ENCODE measurements around the gene KIF20A.
"Not testable (repeated sequence)": the region's sequence is repeated elsewhere in the genome, so short reads cannot be mapped to it uniquely, and the experiment has no call there.

KIF20A gene

DNA sequence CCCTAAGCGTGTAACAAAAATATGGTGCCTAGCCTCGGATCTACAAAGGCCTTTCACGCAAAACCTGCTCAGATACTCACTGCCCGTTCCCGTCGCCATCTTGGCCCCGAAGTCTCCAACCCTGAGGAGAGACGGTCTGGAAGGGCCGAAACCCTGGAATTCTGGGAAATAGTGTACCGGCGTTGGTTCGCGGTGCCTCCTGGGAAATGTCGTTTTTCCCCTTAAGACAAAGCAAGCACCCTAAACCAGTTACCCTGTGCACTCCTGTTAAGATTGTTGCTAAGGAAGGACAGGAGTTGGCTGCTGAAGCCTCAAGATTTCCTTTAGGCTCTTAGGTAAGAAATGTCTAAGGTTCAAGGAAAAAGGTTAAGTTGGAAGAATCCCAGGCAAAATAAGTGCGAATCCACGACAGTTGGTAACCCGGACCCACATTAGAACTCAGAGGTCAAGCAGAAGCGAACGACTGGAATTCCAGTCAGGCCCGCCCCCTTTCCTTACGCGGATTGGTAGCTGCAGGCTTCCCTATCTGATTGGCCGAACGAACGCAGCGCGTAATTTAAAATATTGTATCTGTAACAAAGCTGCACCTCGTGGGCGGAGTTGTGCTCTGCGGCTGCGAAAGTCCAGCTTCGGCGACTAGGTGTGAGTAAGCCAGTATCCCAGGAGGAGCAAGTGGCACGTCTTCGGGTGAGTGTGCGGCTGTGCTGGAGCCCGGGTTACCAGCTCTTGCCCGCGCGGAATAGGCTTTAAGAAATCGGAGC lies at the start of gene KIF20A, which contains the start of gene BRD8:
KIF20A (plus strand) TSS at position 597 of the 761 bp plus-strand sequence. CDS start 569 bp downstream, outside the sequence.
BRD8 (minus strand) TSS at position 115 of the 761 bp plus-strand sequence; CDS start at position 99, 16 bp downstream.
- peak; percentile 82 to 84 (median 83) for DNase-seq (ENCODE audit: low read depth in 3 of 3)

DNA sequence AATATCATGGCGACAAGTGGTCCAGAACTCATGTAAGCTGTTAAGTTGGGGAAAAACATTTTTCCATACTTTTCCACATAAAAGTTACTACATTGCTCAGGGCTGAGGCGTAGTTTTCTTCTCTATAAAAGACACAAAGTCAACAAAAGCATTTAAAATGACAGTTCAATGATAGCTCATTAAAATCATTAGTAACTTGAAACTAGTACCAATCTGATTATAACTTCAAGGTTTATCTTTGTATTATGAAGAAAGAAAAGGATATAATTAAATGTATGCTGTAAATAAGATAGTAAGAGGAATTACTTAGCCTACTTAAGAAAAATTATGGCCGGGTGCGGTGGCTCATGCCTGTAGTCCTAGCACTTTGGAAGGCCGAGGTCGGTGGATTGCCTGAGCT lies 49.6 kb upstream of the KIF20A start:
- no peak for DNase-seq (ENCODE audit: low read depth in 3 of 3)

DNA sequence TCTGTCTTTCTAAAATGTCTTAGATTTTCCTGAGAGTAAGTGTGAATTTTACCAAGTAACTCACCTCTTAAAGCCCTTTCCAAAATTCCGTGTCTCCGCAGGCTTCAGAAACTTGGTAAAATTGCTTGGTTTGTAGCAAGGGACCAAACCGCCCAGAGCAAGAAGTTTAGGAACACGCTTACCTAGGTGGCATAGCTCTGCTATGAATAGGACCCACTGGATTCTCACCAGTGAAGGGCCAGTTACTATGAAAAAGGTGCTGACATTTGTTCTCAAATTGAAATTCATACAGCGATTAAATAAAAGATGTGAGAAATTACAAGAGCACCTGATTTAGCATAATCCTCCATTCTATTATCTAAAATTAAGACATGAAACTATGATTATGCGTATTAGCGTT lies 46.4 kb upstream of the KIF20A start:
- DNase-seq (ENCODE audit: low read depth in 3 of 3), result no peak

DNA sequence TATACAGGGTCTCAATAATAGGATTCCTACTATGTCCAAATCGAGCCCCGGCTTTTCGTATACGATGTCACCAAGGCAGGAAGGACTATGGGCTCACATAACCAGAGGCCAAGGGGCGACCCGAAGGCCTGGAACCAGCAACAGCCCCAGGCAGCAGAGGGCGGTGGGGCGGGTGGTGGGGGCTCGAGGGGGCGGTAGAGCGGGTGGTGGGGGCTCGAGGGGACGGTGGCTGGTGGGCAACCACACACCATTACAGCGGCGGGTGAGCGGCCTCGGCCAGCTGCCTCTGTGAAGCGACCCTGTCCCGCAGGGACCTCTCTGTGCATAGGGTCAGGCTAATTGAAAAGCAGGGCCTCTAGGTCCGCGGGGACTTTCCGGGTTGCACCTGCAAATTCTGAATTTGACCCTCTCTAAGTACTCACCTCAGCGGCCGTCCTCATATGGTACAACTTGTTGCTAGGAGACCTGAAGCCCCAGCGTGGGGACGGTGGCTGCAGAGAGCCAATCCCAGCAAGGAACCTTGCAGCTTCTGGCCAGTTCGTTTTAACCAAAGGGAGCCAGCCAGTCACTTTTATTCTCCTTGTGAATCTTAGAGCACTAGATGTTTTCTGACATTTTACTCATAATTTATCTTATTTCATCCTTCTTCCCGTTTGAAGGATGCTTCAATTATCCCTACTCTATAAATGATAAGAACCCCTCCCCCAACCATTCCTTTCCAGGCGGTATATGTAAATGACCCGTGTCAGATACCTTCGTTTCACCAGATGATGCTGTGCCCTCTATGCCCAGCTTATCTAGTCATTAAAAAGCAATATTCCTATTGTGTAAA lies 39.7 kb upstream of the KIF20A start, which contains the start of gene NME5:
NME5 (minus strand) TSS at position 480 of the 832 bp plus-strand sequence. CDS start 648 bp downstream, outside the sequence.
- DNase-seq (ENCODE audit: low read depth in 3 of 3), result no peak

DNA sequence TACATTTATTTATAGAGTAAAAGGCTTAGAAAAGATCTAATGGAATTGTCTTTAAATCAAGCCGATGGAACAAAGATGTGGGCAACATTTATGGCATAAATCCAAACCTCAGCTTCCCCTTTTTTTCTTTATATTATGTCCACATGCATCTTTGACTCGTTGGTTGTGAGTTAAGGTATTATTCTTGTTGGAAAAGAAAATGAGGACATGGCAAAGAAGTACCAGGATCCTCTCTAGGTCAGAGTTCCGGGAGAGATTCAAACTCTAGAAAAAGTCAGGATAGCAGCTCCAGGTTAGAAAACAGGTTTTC lies 39.2 kb upstream of the KIF20A start:
- no peak for DNase-seq (ENCODE audit: low read depth in 3 of 3)

DNA sequence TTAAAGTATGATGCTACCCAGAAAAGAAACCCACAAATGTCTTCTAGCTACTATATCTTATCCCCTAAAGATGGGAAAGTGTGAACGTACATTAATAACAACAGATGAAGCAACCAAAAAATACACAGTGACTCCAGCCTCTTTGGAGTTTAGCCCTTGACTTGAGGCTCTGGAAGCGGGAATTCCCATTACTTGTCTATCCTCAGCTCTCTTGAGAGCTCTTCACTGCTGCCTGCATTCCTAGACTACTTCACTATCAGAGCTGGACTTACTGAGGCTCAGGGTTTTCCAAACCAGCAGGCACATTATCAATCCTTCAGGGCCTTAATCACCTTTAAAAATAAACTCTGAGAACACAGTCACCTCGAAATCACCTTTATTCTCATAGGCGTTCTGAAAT lies 38.6 kb upstream of the KIF20A start:
- no peak for DNase-seq (ENCODE audit: low read depth in 3 of 3)

DNA sequence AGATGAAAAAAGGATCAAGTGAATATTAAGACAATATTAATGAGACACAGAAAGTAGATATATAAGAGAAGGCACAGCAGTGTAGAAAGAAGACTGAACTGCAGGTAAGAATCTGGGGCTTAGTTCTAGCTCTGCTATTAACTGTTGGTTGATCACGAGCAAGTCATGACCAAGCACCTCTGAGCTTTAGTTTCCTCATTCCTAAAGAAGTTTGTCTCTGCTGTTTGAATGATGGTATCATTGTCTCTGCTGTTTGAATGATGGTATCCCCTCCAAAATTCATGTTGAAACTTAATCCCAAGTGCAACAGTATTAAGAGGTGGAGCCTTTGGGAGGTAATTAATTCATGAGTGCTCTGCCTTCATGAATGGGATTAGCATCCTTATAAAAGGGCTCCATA lies 37.2 kb upstream of the KIF20A start:
- DNase-seq (ENCODE audit: low read depth in 3 of 3), result no peak

DNA sequence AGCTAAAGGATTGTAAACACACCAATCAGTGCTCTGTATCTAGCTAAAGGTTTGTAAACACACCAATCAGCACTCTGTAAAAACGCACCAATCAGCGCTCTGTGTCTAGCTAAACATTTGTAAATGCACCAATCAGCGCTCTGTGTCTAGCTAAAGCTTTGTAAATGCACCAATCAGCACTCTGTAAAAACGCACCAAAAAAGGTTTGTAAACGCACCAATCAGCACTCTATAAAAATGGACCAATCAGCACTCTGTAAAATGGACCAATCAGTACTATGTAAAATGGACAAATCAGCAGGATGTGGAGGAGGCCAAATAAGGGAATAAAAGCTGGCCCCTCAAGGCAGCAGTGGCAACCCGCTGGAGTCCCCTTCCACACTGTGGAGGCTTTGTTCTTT lies 35.3 kb upstream of the KIF20A start:
- not testable (repeated sequence) for DNase-seq (ENCODE audit: low read depth in 3 of 3)

DNA sequence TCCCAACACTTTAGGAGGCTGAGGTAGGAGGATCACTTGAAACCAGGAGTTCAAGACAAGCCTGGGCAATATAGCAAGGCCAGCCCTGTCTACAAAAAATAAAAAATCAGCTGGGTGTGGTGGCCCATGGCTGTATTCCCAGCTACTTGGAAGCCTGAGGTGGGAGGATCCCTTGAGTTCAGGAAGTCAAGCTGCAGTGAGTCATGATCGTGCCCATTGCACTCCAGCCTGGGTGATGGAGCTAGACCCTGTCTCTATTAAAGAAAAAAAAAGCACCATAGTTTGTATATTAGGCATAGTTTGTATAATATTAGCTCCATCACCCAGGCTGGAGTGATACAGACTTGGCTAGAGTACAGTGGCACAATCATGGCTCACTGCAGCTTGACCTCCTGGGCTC lies 30.1 kb upstream of the KIF20A start:
- DNase-seq (ENCODE audit: low read depth in 3 of 3), result no peak

DNA sequence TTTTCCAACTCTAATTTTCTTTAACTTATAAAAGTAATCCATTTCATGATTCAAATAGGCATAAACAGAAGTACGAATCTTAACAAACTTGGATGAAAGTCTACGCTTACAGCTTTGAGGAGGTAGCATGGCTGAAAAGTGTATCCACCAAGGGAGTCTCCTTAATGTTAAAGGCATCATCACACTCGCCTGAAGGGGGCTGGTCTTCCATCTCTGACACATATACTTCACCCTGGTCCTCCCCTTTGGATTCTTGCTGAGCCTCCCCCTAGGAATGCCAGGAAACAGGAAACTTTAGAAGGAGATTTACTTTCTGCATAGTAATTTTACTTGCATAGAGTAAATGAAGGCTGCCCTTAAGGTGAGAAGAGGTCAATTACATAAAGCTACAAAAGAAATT lies 29.4 kb upstream of the KIF20A start:
- DNase-seq (ENCODE audit: low read depth in 3 of 3), result no peak

DNA sequence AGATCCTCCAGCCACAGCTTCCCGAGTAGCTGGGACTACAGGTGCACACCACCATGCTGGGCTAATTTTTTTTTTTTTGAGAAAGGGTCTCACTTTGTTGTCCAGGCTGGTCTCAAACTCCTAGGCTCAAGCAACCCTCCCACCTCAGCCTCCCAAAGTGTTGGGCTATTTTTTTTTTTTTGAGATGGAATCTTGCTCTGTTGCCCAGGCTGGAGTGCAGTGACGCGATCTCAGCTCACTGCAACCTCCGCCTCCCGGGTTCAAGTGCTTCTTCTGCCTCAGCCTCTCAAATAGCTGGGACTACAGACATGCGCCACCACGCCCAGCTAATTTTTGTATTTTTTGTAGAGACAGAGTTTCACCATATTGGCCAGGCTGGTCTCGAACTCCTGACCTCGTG lies 22.9 kb upstream of the KIF20A start:
- DNase-seq (ENCODE audit: low read depth in 3 of 3), result not testable (repeated sequence)

DNA sequence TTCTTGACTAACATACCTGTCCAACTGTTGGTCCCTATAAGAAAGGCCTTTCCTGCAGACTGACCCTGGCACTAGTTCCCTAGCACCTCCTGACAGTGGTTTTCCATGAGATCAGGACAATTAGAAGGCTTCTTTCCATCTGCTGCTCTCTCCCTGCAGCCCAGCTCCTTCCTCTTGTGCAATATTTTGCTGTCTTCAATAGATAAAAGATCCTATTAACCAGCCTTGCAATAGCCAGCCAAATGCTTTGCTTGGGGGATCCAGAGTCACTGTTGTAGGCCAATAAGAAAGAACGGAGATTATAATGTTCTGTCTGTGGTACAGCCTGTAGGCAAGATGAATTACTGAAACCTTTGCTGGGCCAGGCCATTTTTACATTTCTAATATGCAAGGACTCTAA lies 21.3 kb upstream of the KIF20A start:
- no peak for DNase-seq (ENCODE audit: low read depth in 3 of 3)

DNA sequence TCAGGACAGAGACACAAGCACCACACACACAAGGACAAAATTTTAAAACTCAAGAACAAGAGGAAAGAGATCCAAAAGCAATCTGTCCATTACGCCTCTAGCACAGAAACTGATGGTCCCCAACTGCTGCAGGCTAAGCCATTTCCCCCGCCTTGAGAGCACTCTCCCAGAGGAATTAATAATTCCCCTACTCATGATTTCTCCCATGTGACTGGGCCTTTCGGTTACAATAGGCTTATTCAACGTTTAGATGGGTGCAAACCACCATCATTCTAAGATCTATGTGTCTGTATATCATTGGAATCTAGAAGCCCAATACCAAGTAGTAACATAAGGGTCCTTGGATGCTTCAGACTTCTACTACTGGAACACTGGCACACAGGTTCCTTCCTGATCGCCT lies 19.2 kb upstream of the KIF20A start:
- no peak for DNase-seq (ENCODE audit: low read depth in 3 of 3)

DNA sequence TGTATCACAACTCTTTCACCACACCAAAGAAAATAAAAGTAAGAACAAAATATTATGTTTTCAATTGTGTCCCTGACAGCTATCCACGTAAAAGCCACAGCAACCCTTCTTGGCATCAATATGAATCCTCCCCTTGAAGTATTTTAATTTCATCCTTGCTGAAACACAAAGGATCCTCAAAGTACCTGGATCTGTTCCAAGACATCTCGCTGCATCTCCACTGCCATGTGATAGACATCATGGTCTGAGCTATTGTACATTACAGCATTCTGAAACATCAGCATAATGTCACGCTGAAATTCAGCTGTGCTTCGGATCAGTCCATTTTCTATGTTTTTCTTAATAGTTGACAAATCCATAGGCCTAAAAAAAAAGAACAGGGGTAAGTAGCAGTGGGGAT lies 18.2 kb upstream of the KIF20A start:
- DNase-seq (ENCODE audit: low read depth in 3 of 3), result no peak

DNA sequence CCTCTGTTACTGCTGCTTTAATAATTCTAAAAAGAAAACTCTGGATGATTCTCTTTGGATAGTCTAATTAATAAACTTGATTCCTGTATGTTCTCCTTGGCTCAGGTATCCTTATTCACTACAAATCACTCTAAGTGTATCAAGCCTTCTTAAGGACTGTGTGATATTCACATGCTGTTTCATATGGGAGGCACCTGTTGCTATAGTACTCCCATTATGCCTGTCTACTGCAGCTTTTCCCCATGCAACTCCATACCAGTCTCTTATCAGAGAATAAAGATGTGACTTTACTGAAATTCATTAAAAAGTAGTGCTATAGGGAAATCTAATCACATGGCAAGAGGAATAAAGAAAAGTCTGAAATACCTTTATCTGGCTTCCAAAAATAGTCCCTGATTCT lies 15.2 kb upstream of the KIF20A start:
- no peak for DNase-seq (ENCODE audit: low read depth in 3 of 3)

DNA sequence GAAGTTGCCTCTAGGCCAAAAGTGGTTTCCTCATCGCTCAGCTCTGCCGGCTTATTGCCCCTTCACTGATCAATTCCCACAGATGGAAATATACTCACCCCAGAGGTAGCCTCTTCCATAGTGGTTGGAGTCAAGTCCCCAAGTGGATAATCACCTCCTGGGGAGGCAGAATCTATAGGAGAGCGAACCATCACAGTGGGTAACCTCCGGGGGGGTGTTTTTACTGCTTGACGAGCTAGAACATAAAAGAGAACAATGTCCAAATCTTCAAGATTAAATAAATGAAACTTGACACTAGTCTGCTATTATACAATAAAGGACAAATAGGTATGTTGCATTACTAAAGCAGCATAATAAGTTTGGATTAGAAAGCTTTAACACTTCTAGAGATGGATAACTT lies 9.8 kb upstream of the KIF20A start:
- DNase-seq (ENCODE audit: low read depth in 3 of 3), result no peak

DNA sequence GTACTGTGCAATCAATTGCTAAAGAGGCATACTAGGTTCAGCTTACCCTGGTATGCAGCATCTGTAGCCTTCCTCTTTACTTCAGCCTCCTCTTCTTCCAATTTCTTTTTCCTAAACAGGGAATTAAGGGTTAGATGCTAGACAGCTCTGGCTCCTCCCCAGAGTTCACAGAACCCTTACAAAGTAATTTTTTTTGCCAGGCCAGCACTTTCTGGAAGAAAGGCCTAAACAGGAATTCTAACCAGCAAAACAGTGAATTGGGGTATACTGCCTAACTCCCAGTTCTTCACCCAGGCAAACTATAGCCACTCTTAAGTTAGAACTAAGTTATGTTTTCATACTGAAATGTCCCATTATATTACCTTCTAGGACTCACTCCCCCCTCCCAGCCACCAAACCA lies 8.6 kb upstream of the KIF20A start:
- no peak for DNase-seq (ENCODE audit: low read depth in 3 of 3)

DNA sequence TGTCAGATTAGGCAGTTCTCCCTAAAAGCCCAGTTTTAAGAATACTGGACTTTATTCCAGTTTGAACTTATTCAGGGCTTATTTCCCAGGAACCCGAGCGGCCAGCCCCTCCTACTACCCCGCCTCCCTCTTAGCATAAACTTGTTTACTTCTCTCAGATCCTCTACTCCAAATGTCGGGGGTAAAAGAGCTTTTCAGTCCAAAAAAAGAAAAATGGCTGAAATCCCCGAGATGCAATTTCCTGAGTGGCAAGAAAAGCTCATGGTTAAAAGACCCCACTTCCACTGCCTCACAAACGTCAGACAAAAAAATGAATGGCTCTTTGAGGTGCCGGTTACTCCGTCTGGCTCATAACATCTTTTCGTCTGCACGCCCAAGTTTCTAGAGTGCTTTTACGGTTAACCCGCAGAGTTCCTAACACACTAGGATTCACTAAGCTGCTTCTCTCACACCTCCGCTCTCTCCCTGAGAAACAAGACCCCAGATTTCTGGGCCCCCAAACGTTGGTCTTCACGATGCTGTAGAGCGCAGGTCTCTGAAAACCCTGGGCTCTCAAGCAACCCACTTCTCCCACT lies 884 bp upstream of the KIF20A start:
- no peak for DNase-seq (ENCODE audit: low read depth in 3 of 3)

DNA sequence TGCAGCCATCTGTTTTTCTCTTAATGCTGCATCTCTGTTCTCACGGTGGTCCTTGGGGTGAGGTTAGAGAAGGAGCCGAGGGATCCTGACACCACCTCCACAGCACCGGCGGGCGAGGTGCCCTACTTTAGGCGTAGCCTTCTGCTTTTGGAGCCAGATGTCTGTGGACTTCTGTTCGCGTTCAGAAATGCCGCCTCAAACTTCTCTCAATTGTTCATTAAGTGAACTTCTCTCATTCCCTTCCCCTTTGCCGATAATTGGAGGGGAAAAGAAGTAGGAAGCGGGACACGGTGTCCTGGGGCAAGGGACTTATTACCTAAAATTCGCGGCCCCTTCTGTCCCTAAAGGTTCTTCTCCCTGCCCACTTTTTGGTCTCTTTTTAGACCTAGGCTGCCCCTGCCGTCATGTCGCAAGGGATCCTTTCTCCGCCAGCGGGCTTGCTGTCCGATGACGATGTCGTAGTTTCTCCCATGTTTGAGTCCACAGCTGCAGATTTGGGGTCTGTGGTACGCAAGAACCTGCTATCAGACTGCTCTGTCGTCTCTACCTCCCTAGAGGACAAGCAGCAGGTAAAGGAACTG lies 455 bp downstream of the KIF20A start:
- peak in 1 of 3 donors; percentile 6 for DNase-seq (ENCODE audit: low read depth in 3 of 3)

DNA sequence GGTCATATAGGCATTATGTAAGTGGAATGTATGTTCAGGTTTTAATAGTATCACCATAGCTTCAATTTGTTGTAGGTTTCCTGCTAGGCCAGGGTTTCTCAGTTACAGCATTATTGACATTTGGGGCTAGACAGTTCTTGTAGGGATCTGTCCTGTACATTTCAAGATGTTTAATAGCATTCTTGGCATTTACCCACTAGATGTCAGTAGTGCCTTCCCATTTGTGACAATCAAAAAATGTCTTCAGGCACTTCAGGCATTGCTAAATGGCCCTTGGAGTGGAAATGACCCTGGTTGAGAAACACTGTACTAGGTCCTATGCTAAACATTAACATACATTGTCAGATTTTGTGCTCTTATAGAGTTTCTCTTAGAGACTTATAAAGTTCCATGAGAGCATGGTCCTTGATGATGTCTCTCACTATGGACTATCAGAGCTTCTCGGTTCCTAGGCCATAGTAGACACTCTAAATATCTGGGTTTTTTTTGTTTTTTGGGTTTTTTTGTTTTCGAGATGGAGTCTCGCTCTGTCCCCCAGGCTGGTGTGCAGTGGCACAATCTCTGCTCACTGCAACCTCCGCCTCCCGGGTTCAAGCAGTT lies 1.4 kb downstream of the KIF20A start:
- DNase-seq (ENCODE audit: low read depth in 3 of 3), result no peak

DNA sequence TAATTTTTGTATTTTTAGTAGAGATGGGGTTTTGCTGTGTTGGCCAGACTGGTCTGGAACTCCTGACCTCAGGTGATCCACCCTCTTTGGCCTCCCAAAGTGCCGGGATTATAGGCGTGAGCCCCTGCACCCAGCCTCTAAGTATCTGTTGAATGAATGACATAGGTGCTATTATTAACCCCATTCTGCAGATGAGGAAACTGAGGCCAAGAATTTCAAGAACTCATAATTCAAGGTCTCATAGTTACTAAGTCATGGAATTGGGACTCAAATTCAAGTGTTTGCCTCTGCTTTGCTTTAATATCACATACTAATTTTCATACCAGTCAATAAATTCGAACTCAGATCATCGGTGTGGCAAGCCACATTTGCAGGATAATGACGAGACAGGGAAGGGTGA lies 1.9 kb downstream of the KIF20A start:
- no peak for DNase-seq (ENCODE audit: low read depth in 3 of 3)

DNA sequence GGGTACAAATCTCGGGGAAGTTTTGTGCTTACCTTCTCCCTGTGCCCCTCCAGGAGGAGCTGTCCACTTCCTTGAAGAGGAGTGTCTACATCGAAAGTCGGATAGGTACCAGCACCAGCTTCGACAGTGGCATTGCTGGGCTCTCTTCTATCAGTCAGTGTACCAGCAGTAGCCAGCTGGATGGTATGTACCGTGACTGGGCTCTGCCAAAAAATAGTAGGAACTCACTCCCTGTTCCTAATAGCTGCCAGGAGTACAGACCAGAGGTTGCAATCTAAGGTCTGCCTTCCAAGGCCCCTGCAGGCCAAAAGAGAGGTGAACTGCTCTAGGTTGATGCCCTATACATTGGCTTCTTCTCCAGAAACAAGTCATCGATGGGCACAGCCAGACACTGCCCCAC lies 3.9 kb downstream of the KIF20A start:
- DNase-seq (ENCODE audit: low read depth in 3 of 3), result no peak
